NCI-H774 (cell line): Measurements from ENCODE around the gene LRRK1.

Source experiments
- DNase-seq: peaks from one replicate; lab custom pipeline; 2025; lab: John Stamatoyannopoulos, UW

The LRRK1 gene

GRCh38 chr15:100890850-100891249, 28.3 kb upstream of the LRRK1 start:
- no peak for DNase-seq

GRCh38 chr15:100891307-100892012, 27.7 kb upstream of the LRRK1 start:
- no peak for DNase-seq

- no peak for DNase-seq
Measured at GRCh38 chr15:100892013-100892355, 27.2 kb upstream of the LRRK1 start.

GRCh38 chr15:100893261-100893963, 25.7 kb upstream of the LRRK1 start:
- no peak for DNase-seq

- no peak for DNase-seq
Measured at GRCh38 chr15:100893964-100894295, 25.2 kb upstream of the LRRK1 start.

- DNase-seq: no peak
Measured at GRCh38 chr15:100895721-100896120, 23.4 kb upstream of the LRRK1 start.

GRCh38 chr15:100897221-100898151, 21.7 kb upstream of the LRRK1 start:
- no peak for DNase-seq

- no peak for DNase-seq
Measured at GRCh38 chr15:100898152-100898490, 21.0 kb upstream of the LRRK1 start.

- DNase-seq: no peak
Measured at GRCh38 chr15:100898661-100899462, 20.3 kb upstream of the LRRK1 start.

GRCh38 chr15:100899601-100900000, 19.6 kb upstream of the LRRK1 start:
- DNase-seq: no peak

GRCh38 chr15:100900136-100900794, 18.9 kb upstream of the LRRK1 start:
- DNase-seq: no peak

- no peak for DNase-seq
Measured at GRCh38 chr15:100900795-100901169, 18.4 kb upstream of the LRRK1 start.

GRCh38 chr15:100901296-100901695, 17.9 kb upstream of the LRRK1 start:
- DNase-seq: no peak

- no peak for DNase-seq
Measured at GRCh38 chr15:100901702-100902435, 17.3 kb upstream of the LRRK1 start.

- DNase-seq: peak; percentile 27
Measured at GRCh38 chr15:100902436-100903167, 16.6 kb upstream of the LRRK1 start.

GRCh38 chr15:100903168-100903554, 16.0 kb upstream of the LRRK1 start:
- DNase-seq: no peak

- no peak for DNase-seq
Measured at GRCh38 chr15:100905850-100906249, 13.3 kb upstream of the LRRK1 start.

- DNase-seq: no peak
Measured at GRCh38 chr15:100908466-100908865, 10.7 kb upstream of the LRRK1 start.

- DNase-seq: no peak
Measured at GRCh38 chr15:100909565-100909964, 9.6 kb upstream of the LRRK1 start.
